DMS153 treated with DMSO at 0.1 percent for 48 hours (cell line): Measurements from ENCODE around the gene FER.
"Not testable (repeated sequence)": the region's sequence is repeated elsewhere in the genome, so short reads cannot be mapped to it uniquely, and the experiment has no call there.

Source experiments
- DNase-seq: peaks from one replicate; lab custom pipeline; 2025; ENCODE audit not compliant: unreplicated experiment; lab: John Stamatoyannopoulos, UW

The FER gene

GRCh38 chr5:109170629-109171350, 423.1 kb downstream of the FER start:
- no peak for DNase-seq

GRCh38 chr5:109171437-109172073, 423.9 kb downstream of the FER start:
- not testable (repeated sequence) for DNase-seq

DNA sequence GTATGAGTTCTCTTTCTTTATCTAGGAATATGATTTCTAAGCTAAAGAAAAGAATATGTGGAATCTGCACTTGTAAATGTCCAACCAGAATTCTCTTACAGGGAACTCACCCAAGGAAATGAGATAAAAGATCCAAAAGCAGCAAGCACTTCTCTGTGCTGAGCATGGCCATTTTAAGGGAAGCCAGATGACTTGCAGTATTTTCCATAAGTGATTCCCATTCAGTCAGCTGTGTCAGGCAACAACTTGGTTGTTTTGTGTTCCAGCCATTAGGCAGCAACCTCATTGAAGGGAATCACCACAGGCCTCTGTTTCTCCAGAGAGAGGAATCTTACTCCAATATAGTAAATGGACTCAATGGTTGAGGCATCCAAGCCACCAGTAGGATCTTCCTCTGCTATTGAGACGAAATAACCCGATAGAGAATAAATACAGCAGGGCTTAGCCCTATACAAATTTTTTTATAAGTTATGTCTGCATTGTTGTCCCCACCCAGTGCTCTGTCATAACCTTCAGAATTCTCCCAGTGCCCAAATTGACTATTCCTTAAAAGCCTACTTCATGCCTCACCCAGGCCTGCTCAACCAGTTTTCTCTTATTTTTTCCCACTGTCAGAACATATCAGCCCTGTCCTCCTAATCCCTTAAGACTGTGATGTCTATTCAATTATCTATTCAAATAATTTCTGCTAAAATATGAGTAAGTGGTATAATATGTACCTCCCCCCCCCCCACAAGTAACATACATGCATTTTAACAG, 425.5 kb downstream of the FER start:
- DNase-seq: no peak

GRCh38 chr5:109177227-109177626, 429.5 kb downstream of the FER start:
- no peak for DNase-seq

GRCh38 chr5:109177782-109178181, 430.1 kb downstream of the FER start:
- no peak for DNase-seq

GRCh38 chr5:109180668-109181067, 433.0 kb downstream of the FER start:
- no peak for DNase-seq

GRCh38 chr5:109186759-109187158, 439.1 kb downstream of the FER start:
- DNase-seq: no peak

GRCh38 chr5:109191153-109191558, 443.5 kb downstream of the FER start:
- no peak for DNase-seq

GRCh38 chr5:109192027-109192426, 444.3 kb downstream of the FER start:
- DNase-seq: no peak

DNA sequence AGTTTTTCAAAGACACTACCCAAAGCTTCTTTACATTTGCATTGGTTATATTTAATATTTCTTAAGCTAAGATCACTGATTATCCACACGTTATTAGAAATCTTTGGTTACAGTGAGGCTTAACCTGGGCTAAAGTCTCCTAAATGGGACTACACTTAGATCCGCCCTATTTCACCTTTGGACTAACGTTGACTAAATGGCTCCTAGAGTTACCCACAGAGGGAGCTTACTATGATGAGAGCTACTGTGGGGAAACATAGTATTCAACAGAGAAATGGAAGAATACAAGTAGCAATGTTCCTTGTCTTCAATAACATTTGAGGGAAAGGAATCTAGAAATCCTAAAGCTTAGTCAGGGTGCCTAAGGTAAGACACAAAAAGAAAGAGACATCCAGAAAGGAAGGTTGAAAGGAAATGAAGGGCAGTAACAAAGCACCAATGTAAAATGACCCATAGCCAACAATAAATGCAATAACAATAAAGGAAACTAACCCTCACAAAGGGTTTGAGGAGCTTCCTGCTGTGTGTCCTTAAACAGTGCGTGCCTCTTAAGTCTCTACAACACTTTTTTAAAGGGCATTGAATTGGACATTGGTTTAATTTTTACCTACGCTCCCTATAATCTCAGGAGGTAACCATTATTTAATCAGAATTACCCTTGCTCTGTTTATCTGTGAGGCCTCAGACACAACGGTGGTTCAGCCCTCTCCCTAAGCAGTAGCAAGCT, 445.0 kb downstream of the FER start:
- no peak for DNase-seq

- no peak for DNase-seq
These were observed 448.0 kb downstream of the FER start for GRCh38 chr5:109195667-109196066.

DNA sequence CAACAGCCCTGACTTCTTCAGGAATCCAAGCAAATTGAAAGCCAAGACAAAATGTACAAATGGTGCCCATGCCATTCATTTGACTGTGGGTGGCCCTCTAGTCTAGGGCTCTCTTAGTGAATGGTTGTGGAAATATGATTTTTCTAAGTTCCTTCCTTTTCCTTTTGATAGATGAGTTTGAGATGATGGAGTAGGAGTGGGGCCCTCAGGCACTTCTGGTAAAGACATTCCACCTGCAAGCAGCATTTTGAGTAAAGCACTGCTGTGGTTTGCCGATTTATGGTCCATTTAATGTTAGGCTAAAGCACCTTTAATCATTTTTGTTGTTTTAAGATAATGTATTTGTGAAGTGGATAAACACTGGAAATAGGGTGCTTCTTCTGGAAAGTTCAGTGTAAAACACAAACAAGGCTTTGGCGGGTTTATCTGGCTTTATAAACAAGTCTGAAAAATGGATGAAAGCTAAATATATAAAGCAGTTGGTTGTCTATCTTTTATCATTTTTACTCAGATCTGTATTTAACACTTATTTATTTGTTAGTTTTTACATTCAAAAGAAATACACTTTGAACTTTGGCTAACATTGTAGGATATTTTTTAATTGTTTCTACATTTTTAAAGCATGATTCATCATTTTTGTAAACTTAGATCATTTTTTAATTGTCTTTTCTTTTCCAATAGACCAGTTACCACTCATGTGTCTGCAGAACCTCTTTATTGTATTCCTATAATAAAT, 448.6 kb downstream of the FER start:
- DNase-seq: no peak

GRCh38 chr5:109196823-109197160, 449.1 kb downstream of the FER start:
- DNase-seq: no peak

DNA sequence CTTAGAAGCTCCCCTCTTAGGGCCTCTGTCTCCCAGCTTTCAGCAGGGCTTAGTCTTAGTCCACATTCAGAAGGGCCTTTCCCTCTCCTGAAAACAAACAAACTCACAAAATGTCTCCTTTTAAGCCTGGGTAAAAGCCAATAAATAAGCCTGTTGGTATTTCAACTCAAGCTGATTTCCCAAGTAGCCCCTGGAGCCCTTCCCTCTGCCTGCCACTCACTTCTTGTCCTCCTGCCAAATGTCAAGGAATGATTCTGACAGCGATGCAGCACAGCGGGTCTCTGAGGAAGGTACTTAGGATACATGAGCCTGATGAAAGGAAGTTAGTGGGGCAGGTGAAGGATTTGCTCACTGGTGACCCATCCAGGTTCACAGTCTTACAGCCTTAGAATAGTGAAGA, 451.6 kb downstream of the FER start:
- no peak for DNase-seq

GRCh38 chr5:109199799-109200620, 452.3 kb downstream of the FER start:
- no peak for DNase-seq

DNA sequence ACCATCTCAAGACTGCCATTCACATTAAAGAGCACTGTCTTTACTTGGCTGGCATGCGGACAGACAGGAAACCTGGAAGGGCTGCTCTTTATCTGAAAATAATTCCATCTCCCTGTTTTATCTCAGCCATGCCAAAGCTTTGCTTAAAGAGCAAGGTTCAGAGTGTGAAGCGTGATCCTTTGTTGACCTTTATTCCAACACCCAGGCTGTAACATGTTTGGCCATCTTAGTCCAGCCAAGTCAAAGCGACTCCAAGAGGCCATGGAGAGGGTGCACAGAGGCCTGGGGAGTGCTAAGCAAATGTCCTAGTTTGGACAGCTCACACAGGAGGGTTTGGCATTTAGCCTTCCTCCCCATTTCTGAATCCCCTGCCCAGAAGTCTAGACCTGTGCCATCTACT, 467.3 kb downstream of the FER start:
- no peak for DNase-seq

DNA sequence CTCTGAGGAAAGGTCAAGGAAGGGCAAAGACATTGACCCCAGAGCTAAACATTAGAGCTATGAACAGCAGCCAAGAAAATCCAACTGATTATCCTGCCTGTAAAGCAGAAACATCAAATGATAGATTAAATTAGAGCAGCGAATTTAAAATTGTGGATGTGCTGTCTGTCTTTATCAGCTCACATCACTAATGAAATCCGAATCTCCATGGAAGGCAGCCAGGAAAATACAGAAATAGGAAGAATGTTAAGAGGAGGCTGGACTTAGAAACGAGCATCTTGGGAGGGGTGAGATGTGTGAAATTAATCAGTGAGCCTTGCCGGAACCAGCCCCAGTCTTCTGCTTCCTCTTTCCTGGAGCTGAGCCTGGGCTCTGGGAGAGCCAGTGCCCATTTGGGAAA, 471.1 kb downstream of the FER start:
- no peak for DNase-seq

GRCh38 chr5:109223531-109223930, 475.8 kb downstream of the FER start:
- DNase-seq: no peak

- no peak for DNase-seq
These were observed 476.7 kb downstream of the FER start for GRCh38 chr5:109224276-109224882.
